Hepatocyte (in vitro differentiated cells): ENCODE measurements around the gene CPED1. TPM values are rescaled to one million over a fixed set of nuclear protein-coding genes. Genes with fewer than 3 reads are reported as not detected.

ENCODE experiments used
- DNase-seq: peaks from one replicate; pipeline ENCODE4 v3.0.0-alpha.2; 2016; ENCODE audit warnings: low spot score
- H2AFZ ChIP-seq: fragments of 200-600 bp; sonication (generic); 2 replicates; pipeline ENCODE4 v1.6.0; 2016; ENCODE audit warnings: antibody characterized with exemption, mild to moderate bottlenecking
- H3K27ac ChIP-seq: fragments of 200-600 bp; sonication (generic); 2 replicates; pipeline ENCODE4 v1.5.1; 2016; ENCODE audit warnings: mild to moderate bottlenecking
- H3K27me3 ChIP-seq: fragments of 200-600 bp; sonication (generic); 2 replicates; pipeline ENCODE4 v1.6.1; 2016
- H3K36me3 ChIP-seq: fragments of 200-600 bp; sonication (generic); replicated peaks from 2 replicates; pipeline ENCODE4 v1.5.1; 2016; ENCODE audit warnings: low read depth; ENCODE audit not compliant: insufficient read depth
- H3K4me1 ChIP-seq: fragments of 200-600 bp; sonication (generic); 2 replicates; pipeline ENCODE4 v1.5.1; 2016; ENCODE audit warnings: mild to moderate bottlenecking, moderate library complexity; ENCODE audit not compliant: insufficient read depth
- H3K4me2 ChIP-seq: fragments of 200-600 bp; sonication (generic); 2 replicates; pipeline ENCODE4 v1.6.0; 2016
- H3K4me3 ChIP-seq: fragments of 200-600 bp; sonication (generic); 2 replicates; pipeline ENCODE4 v1.5.1; 2016; ENCODE audit warnings: mild to moderate bottlenecking
- H3K79me2 ChIP-seq: fragments of 200-600 bp; sonication (generic); 2 replicates; pipeline ENCODE4 v1.6.0; 2017; ENCODE audit warnings: mild to moderate bottlenecking
- H3K9me2 ChIP-seq: fragments of 200-600 bp; sonication (generic); replicated peaks from 2 replicates; pipeline ENCODE4 v1.6.0; 2017; ENCODE audit warnings: mild to moderate bottlenecking; ENCODE audit not compliant: insufficient read depth
- H3K9me3 ChIP-seq: fragments of 200-600 bp; sonication (generic); 2 replicates; pipeline ENCODE4 v1.5.1; 2016; ENCODE audit warnings: low read depth, mild to moderate bottlenecking
- H4K20me1 ChIP-seq: fragments of 200-600 bp; sonication (generic); 2 replicates; pipeline ENCODE4 v1.6.0; 2016; ENCODE audit warnings: mild to moderate bottlenecking; ENCODE audit not compliant: insufficient read depth, poor library complexity, severe bottlenecking
- EZH2 ChIP-seq: fragments of 200-600 bp; sonication (generic); IDR thresholded peaks from 2 replicates; pipeline ENCODE4 v1.6.1; 2016; ENCODE audit warnings: antibody characterized with exemption, mild to moderate bottlenecking, borderline replicate concordance
- EZH2phosphoT487 ChIP-seq: fragments of 200-600 bp; sonication (generic); IDR thresholded peaks from one replicate; pipeline ENCODE4 v1.6.1; 2018; ENCODE audit warnings: antibody characterized with exemption, mild to moderate bottlenecking, low read depth, moderate library complexity; ENCODE audit not compliant: unreplicated experiment, severe bottlenecking
- WGBS: methylation state at CpG from one replicate; pipeline ENCODE4 v1.1.6; 2016; ENCODE audit warnings: low lambda C conversion rate; ENCODE audit errors: missing lambda C conversion rate; 5-methylcytosine and 5-hydroxymethylcytosine counted together
- polyA plus RNA-seq: library from polyadenylated mRNA; unstranded; fragments of >200 nt; fragmentation: Nextera tagmentation; extraction: Ambion mirVana; gene quantifications from 2 replicates; pipeline ENCODE4 v1.2.1, GENCODE V29; 2016
- total RNA-seq: library from RNA; depleted of rRNA; stranded (reverse); fragments of >200 nt; gene quantifications from 2 replicates; pipeline ENCODE4 v1.2.3, GENCODE V29; 2014
- TF ChIP-seq, protein P1 (sequence below): fragments of 200-600 bp; sonication (generic); IDR thresholded peaks from 2 replicates; pipeline ENCODE4 v1.5.1; 2016; ENCODE audit warnings: antibody characterized with exemption, mild to moderate bottlenecking; ENCODE audit not compliant: poor library complexity

The CPED1 gene
- total and polyA plus RNA-seq, 2 experiments from 2014 or later, result 10.1 to 30.5 TPM

DNA sequence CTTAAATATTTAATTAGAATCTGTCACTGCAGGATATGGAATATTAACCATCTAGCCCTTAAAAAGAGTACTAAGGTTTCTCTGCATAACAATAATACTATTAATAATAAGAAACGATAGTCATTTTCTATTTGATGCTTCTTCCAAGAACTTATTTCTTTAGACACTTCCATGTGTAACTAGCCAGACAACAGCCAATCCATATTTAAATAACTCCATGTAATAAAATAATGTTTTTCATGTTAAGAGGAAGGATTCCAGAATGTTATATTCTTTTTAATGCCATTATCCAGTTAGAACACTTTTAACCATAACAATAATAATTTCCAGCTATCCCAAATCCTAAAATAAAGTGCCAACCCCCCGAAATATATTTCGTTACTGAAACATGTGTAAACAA lies 170.2 kb downstream of the CPED1 start:
- Histone ChIP-seq H3K4me3 (no peak overlapping the region), H3K9me3 (no peaks in the 10 kb centered on the region), H3K79me2 (no peaks in the 10 kb centered on the region), H2AFZ (no peak overlapping the region), H3K4me2 (no peak overlapping the region), H3K27me3 (no peaks in the 10 kb centered on the region), H3K9me2 (no peaks in the 10 kb centered on the region), H3K4me1 (no peaks in the 10 kb centered on the region), H4K20me1 (no peaks in the 10 kb centered on the region), H3K36me3 (no peaks in the 10 kb centered on the region), H3K27ac (no peak overlapping the region)
- no peak for DNase-seq
- 50% methylated on average over 3 of the region's 3 CpGs for whole genome bisulfite sequencing
- TF ChIP-seq, protein P1, sequence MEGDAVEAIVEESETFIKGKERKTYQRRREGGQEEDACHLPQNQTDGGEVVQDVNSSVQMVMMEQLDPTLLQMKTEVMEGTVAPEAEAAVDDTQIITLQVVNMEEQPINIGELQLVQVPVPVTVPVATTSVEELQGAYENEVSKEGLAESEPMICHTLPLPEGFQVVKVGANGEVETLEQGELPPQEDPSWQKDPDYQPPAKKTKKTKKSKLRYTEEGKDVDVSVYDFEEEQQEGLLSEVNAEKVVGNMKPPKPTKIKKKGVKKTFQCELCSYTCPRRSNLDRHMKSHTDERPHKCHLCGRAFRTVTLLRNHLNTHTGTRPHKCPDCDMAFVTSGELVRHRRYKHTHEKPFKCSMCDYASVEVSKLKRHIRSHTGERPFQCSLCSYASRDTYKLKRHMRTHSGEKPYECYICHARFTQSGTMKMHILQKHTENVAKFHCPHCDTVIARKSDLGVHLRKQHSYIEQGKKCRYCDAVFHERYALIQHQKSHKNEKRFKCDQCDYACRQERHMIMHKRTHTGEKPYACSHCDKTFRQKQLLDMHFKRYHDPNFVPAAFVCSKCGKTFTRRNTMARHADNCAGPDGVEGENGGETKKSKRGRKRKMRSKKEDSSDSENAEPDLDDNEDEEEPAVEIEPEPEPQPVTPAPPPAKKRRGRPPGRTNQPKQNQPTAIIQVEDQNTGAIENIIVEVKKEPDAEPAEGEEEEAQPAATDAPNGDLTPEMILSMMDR, result no peak
- no peak for TF ChIP-seq EZH2phosphoT487
- TF ChIP-seq EZH2, result no peak

DNA sequence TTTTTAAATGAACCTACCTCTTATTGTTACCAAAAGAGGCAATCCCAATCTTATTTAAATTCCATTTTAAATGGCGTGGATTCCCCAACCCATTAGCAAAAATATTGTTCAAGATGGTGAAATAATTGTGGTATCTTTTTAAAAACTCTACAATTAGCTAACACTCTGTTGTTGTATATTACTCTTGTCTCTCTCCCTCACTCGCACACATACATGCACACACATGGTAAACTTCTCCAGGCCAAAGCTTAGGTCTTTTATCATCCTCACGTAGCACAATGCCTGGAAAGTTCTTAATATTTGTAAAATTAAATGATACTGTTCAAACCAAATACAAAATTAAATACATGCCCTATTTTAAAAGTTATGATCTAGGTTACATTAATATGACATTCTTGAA lies 171.0 kb downstream of the CPED1 start:
- DNase-seq, result no peak
- Histone ChIP-seq H3K9me2 (no peaks in the 10 kb centered on the region), H3K4me1 (no peaks in the 10 kb centered on the region), H3K27ac (no peak overlapping the region), H3K79me2 (no peaks in the 10 kb centered on the region), H3K27me3 (no peaks in the 10 kb centered on the region), H3K4me2 (no peak overlapping the region), H4K20me1 (no peaks in the 10 kb centered on the region), H3K9me3 (no peaks in the 10 kb centered on the region), H2AFZ (no peak overlapping the region), H3K36me3 (no peaks in the 10 kb centered on the region), H3K4me3 (no peak overlapping the region)
- TF ChIP-seq EZH2 (no peak), EZH2phosphoT487 (no peak)
- 69% methylated on average over 3 of the region's 3 CpGs for WGBS

DNA sequence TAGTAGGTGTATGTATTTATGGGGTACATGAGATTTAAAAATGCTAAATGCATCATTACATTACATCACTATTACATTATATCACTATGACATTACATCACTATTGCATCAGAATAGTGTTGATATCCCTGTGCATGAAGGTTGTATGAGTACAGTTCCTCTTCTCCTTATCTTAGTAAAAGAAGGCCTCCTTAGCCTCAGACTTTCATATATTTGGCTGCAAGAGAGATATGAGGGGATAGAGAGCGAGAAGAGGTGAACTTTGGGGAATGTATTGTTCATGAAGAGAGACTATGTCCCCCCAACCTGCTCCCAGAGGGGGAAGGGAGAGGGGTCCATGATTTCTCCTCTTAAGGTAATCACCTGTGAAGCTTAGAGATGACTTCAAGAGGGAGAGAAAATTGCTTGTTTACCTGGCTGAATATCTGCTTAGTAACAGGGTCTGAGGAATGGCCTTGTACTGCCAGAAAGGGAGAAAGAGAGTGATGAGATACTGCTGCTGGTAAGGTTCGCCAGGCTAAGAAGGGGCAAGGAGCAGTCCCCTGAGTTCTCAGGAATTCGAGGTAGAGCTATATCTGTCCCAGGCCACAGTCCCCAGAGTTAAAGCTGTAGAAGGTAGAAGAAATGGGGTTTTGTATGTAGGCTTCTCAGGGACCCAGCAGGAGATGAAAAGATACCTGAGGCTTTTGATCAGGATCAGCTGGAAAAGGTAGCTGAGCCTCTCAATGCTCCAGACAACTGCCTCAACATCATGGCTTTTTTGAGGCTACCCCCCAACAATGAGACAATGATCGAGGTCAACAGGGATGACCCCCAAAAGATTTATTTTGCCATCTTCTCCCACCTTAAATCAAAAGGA lies 171.9 kb downstream of the CPED1 start:
- H3K4me1 ChIP-seq, result no peaks in the 10 kb centered on the region
- no peak for TF ChIP-seq EZH2phosphoT487
- TF ChIP-seq EZH2, result no peak
- TF ChIP-seq, protein P1, result no peak
- no peak overlapping the region for H2AFZ ChIP-seq

DNA sequence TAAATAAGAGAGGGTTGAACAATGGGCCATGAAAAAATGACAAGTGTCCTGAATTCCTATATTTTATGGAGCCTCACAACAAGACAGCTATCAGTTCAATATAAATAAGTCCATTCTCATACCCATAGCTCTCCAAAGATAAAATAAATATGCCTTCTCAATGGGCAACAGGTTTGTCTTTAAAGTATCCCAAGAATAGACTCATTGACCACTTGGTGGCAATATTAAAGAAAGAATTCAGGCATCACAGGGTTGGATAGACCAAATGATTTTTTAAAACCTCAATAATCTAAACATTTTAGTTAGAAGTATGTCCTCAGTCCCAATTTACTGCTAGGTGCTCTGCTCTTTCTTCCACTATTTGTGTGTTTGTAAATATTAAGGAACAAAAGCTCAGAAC lies 175.2 kb downstream of the CPED1 start:
- H3K9me3 ChIP-seq, result no peaks in the 10 kb centered on the region

More for the DNA sequence above, 171.9 kb downstream of the CPED1 start:
- 85% methylated on average over 4 of the region's 4 CpGs for WGBS
- no peaks in the 10 kb centered on the region for H3K9me3 ChIP-seq
- no peaks in the 10 kb centered on the region for H4K20me1 ChIP-seq
- H3K4me3 ChIP-seq, result no peak overlapping the region
- H3K36me3 ChIP-seq, result no peaks in the 10 kb centered on the region
- H3K4me2 ChIP-seq, result no peak overlapping the region
- DNase-seq, result no peak
- no peaks in the 10 kb centered on the region for H3K79me2 ChIP-seq
- H3K27me3 ChIP-seq, result no peaks in the 10 kb centered on the region
- H3K9me2 ChIP-seq, result no peaks in the 10 kb centered on the region
- H3K27ac ChIP-seq, result no peak overlapping the region

More for the DNA sequence above, 175.2 kb downstream of the CPED1 start:
- Histone ChIP-seq H3K4me3 (no peak overlapping the region), H3K27ac (no peak overlapping the region), H3K27me3 (no peaks in the 10 kb centered on the region), H4K20me1 (no peaks in the 10 kb centered on the region), H3K4me1 (no peaks in the 10 kb centered on the region), H3K36me3 (no peaks in the 10 kb centered on the region), H3K79me2 (no peaks in the 10 kb centered on the region), H2AFZ (no peak overlapping the region), H3K9me2 (no peaks in the 10 kb centered on the region), H3K4me2 (no peak overlapping the region)
- no peak for DNase-seq
- TF ChIP-seq EZH2phosphoT487 (no peak), EZH2 (no peak)
- TF ChIP-seq, protein P1, result no peak
